Ishikawa (cell line): ENCODE results near the gene ADCY2.

Experiments
- CEBPB ChIP-seq: IDR thresholded peaks from 2 replicates; pipeline ENCODE4 v1.6.1; 2012
- CREB1 ChIP-seq: IDR thresholded peaks from 2 replicates; pipeline ENCODE4 v1.6.1; 2012; ENCODE audit warnings: low read depth
- EGR1 ChIP-seq: IDR thresholded peaks from 2 replicates; pipeline ENCODE4 v1.6.1; 2012
- EP300 ChIP-seq: IDR thresholded peaks from 2 replicates; pipeline ENCODE4 v1.6.1; 2012; ENCODE audit warnings: borderline replicate concordance
- FOXM1 ChIP-seq: IDR thresholded peaks from 2 replicates; pipeline ENCODE4 v1.6.1; 2012; ENCODE audit warnings: low read depth, borderline replicate concordance
- MAX ChIP-seq: IDR thresholded peaks from 2 replicates; pipeline ENCODE4 v1.6.1; 2012
- NFIC ChIP-seq: IDR thresholded peaks from 2 replicates; pipeline ENCODE4 v1.6.1; 2012
- RAD21 ChIP-seq: IDR thresholded peaks from 2 replicates; pipeline ENCODE4 v1.6.1; 2012; ENCODE audit warnings: low read depth
- TAF1 ChIP-seq: IDR thresholded peaks from 2 replicates; pipeline ENCODE4 v1.6.1; 2012; ENCODE audit warnings: low read depth, mild to moderate bottlenecking
- TCF12 ChIP-seq: IDR thresholded peaks from 2 replicates; pipeline ENCODE4 v1.6.1; 2012; ENCODE audit warnings: low read depth
- TEAD4 ChIP-seq: IDR thresholded peaks from 2 replicates; pipeline ENCODE4 v1.6.1; 2012
- USF1 ChIP-seq: IDR thresholded peaks from 2 replicates; pipeline ENCODE4 v1.6.1; 2012
- YY1 ChIP-seq: IDR thresholded peaks from 2 replicates; pipeline ENCODE4 v1.6.1; 2012; ENCODE audit warnings: low read depth
- ZBTB7A ChIP-seq: IDR thresholded peaks from 2 replicates; pipeline ENCODE4 v1.6.1; 2012; ENCODE audit warnings: low read depth
- TF ChIP-seq, protein P1 (sequence below): IDR thresholded peaks from 2 replicates; pipeline ENCODE4 v1.6.1; 2012; ENCODE audit warnings: low read depth, mild to moderate bottlenecking

Gene ADCY2

DNA sequence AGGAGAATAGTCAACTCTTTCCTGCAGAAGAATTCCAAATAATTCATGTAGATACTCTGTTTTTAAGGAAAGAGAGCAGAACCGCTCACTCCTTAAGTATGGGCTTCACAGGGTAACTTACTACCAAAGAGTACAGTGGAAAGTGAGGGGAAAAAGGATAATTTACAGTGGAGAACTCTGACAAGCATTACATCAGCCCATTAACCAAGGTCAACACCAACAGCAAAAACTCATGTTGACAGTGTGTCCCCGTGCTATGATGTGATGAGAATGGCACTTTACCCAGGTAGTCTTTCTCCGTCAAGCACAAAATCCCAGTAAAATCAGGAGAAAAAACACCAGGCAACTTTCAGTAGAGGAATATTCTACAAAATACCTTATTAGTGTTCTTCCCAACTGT is 104.3 kb downstream of the ADCY2 start:
- TF ChIP-seq TCF12: no peak
- TF ChIP-seq YY1: no peak
- no peak for TF ChIP-seq FOXM1
- no peak for TF ChIP-seq TAF1
- TF ChIP-seq, protein P1, sequence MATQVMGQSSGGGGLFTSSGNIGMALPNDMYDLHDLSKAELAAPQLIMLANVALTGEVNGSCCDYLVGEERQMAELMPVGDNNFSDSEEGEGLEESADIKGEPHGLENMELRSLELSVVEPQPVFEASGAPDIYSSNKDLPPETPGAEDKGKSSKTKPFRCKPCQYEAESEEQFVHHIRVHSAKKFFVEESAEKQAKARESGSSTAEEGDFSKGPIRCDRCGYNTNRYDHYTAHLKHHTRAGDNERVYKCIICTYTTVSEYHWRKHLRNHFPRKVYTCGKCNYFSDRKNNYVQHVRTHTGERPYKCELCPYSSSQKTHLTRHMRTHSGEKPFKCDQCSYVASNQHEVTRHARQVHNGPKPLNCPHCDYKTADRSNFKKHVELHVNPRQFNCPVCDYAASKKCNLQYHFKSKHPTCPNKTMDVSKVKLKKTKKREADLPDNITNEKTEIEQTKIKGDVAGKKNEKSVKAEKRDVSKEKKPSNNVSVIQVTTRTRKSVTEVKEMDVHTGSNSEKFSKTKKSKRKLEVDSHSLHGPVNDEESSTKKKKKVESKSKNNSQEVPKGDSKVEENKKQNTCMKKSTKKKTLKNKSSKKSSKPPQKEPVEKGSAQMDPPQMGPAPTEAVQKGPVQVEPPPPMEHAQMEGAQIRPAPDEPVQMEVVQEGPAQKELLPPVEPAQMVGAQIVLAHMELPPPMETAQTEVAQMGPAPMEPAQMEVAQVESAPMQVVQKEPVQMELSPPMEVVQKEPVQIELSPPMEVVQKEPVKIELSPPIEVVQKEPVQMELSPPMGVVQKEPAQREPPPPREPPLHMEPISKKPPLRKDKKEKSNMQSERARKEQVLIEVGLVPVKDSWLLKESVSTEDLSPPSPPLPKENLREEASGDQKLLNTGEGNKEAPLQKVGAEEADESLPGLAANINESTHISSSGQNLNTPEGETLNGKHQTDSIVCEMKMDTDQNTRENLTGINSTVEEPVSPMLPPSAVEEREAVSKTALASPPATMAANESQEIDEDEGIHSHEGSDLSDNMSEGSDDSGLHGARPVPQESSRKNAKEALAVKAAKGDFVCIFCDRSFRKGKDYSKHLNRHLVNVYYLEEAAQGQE: no peak
- no peak for TF ChIP-seq CEBPB
- TF ChIP-seq TEAD4: no peak
- TF ChIP-seq USF1: no peak
- no peak for TF ChIP-seq EGR1
- TF ChIP-seq RAD21: no peak
- TF ChIP-seq CREB1: no peak
- no peak for TF ChIP-seq MAX
- no peak for TF ChIP-seq ZBTB7A
- no peak for TF ChIP-seq NFIC
- no peak for TF ChIP-seq EP300

- TF ChIP-seq, protein P1: no peak
- TF ChIP-seq RAD21 (no peak), EP300 (no peak), CREB1 (no peak), ZBTB7A (no peak), MAX (no peak), TEAD4 (no peak), USF1 (no peak), NFIC (no peak), TAF1 (no peak), FOXM1 (no peak), CEBPB (no peak), YY1 (no peak), TCF12 (no peak)
Observed at GRCh38 chr5:7501061-7501460, 105.1 kb downstream of the ADCY2 start.

- TF ChIP-seq TCF12: no peak
- TF ChIP-seq TAF1: no peak
- TF ChIP-seq FOXM1: no peak
- no peak for TF ChIP-seq YY1
Observed at GRCh38 chr5:7503564-7503963, 107.6 kb downstream of the ADCY2 start.

- no peak for TF ChIP-seq MAX
- no peak for TF ChIP-seq YY1
- TF ChIP-seq EP300: no peak
- no peak for TF ChIP-seq USF1
- TF ChIP-seq TEAD4: no peak
- TF ChIP-seq RAD21: no peak
- no peak for TF ChIP-seq ZBTB7A
- no peak for TF ChIP-seq TCF12
- no peak for TF ChIP-seq CREB1
Observed at GRCh38 chr5:7515284-7515914, 119.5 kb downstream of the ADCY2 start.

GRCh38 chr5:7516253-7516652 is 120.3 kb downstream of the ADCY2 start:
- TF ChIP-seq MAX: no peak
- TF ChIP-seq, protein P1: no peak
- no peak for TF ChIP-seq EP300
- TF ChIP-seq FOXM1: no peak
- TF ChIP-seq TAF1: no peak
- TF ChIP-seq USF1: no peak
- TF ChIP-seq YY1: no peak
- TF ChIP-seq RAD21: no peak
- TF ChIP-seq NFIC: no peak
- no peak for TF ChIP-seq TEAD4
- TF ChIP-seq CEBPB: no peak
- no peak for TF ChIP-seq ZBTB7A
- no peak for TF ChIP-seq CREB1
- TF ChIP-seq TCF12: no peak
- no peak for TF ChIP-seq EGR1
